Liver (tissue), 9 donors: ENCODE data around the gene LHFPL2. TPM values are rescaled to one million over a fixed set of nuclear protein-coding genes. Genes with fewer than 3 reads are reported as not detected.

ENCODE experiments used
- DNase-seq: peaks from one replicate; pipeline ENCODE4 v3.0.0-alpha.2; 2017; ENCODE audit warnings: low spot score
- H3K27ac ChIP-seq, 2 donors: one replicate each; pipeline ENCODE4 v1.7.0; 2013; ENCODE audit warnings: inconsistent platforms in 2 of 2, low read length in 2 of 2, control low read depth in 1 of 2, low read depth in 1 of 2, mild to moderate bottlenecking in 1 of 2
- H3K27me3 ChIP-seq, 4 donors: one replicate each; pipeline versions ENCODE4 v1.6.1 to v1.7.0; 2013; ENCODE audit warnings: low read length in 3 of 4, inconsistent platforms in 1 of 4, mild to moderate bottlenecking in 1 of 4, moderate library complexity in 1 of 4; ENCODE audit not compliant: control insufficient read depth in 4 of 4, insufficient read depth in 4 of 4
- H3K36me3 ChIP-seq, 4 donors: one replicate each; pipeline versions ENCODE4 v1.6.1 to v1.7.0; 2013; ENCODE audit warnings: low read length in 3 of 4, mild to moderate bottlenecking in 3 of 4, low read depth in 1 of 4, moderate library complexity in 1 of 4; ENCODE audit not compliant: control insufficient read depth in 4 of 4, insufficient read depth in 3 of 4
- H3K4me1 ChIP-seq, 4 donors: one replicate each; pipeline versions ENCODE4 v1.6.1 to v1.7.0; 2013; ENCODE audit warnings: low read length in 3 of 4, mild to moderate bottlenecking in 3 of 4, moderate library complexity in 1 of 4; ENCODE audit not compliant: control insufficient read depth in 4 of 4, insufficient read depth in 4 of 4
- H3K4me3 ChIP-seq, 3 donors: one replicate each; pipeline versions ENCODE4 v1.6.1 to v1.7.0; 2013; ENCODE audit warnings: low read length in 3 of 3, control low read depth in 1 of 3, low read depth in 1 of 3, mild to moderate bottlenecking in 1 of 3
- H3K9ac ChIP-seq, 2 donors: one replicate each; pipeline ENCODE4 v1.7.0; 2013; ENCODE audit warnings: low read length in 2 of 2, mild to moderate bottlenecking in 2 of 2, moderate library complexity in 2 of 2, control low read depth in 1 of 2, low read depth in 1 of 2
- H3K9me3 ChIP-seq, 4 donors: one replicate each; pipeline versions ENCODE4 v1.6.1 to v1.7.0; 2013; ENCODE audit warnings: low read length in 3 of 4; ENCODE audit not compliant: control insufficient read depth in 4 of 4
- ATF3 ChIP-seq: IDR thresholded peaks from 2 replicates; pipeline ENCODE4 v1.6.1; 2016; ENCODE audit warnings: antibody characterized with exemption
- CTCF ChIP-seq: fragments of 150-350 bp; IDR thresholded peaks from 2 replicates; pipeline ENCODE4 v1.5.1; 2017; ENCODE audit warnings: improper control_type of control experiment, low read depth, low read length; ENCODE audit not compliant: missing input control
- EGR1 ChIP-seq, 2 donors: IDR thresholded peaks; 2 replicates each; pipeline ENCODE4 v1.6.1; 2016 to 2018; ENCODE audit warnings: antibody characterized with exemption in 2 of 2, low read depth in 2 of 2
- FOXA1 ChIP-seq: IDR thresholded peaks from 2 replicates; pipeline ENCODE4 v1.6.1; 2016; ENCODE audit warnings: antibody characterized with exemption
- FOXA2 ChIP-seq: IDR thresholded peaks from 2 replicates; pipeline ENCODE4 v1.6.1; 2016; ENCODE audit warnings: antibody characterized with exemption
- GABPA ChIP-seq, 2 donors: IDR thresholded peaks in 1 of 2; conservative IDR thresholded peaks in 1 of 2; 2 replicates each; pipeline ENCODE4 v1.6.1; 2016; ENCODE audit warnings: antibody characterized with exemption in 2 of 2, mild to moderate bottlenecking in 1 of 2, moderate library complexity in 1 of 2
- HNF4A ChIP-seq, 2 donors: conservative IDR thresholded peaks; 2 replicates each; pipeline ENCODE4 v1.6.1; 2016; ENCODE audit warnings: antibody characterized with exemption in 2 of 2, mild to moderate bottlenecking in 2 of 2
- HNF4G ChIP-seq: IDR thresholded peaks from 2 replicates; pipeline ENCODE4 v1.6.1; 2016; ENCODE audit warnings: antibody characterized with exemption
- NR2F2 ChIP-seq: IDR thresholded peaks from 2 replicates; pipeline ENCODE4 v1.6.1; 2016; ENCODE audit warnings: antibody characterized with exemption
- RAD21 ChIP-seq, 2 donors: IDR thresholded peaks; 2 replicates each; pipeline ENCODE4 v1.6.1; 2016; ENCODE audit warnings: antibody characterized with exemption in 2 of 2, mild to moderate bottlenecking in 2 of 2
- REST ChIP-seq: IDR thresholded peaks from 2 replicates; pipeline ENCODE4 v1.6.1; 2016; ENCODE audit warnings: antibody characterized with exemption, mild to moderate bottlenecking
- RXRA ChIP-seq, 2 donors: IDR thresholded peaks; 2 replicates each; pipeline ENCODE4 v1.6.1; 2017 to 2018; ENCODE audit warnings: antibody characterized with exemption in 2 of 2, mild to moderate bottlenecking in 1 of 2
- SP1 ChIP-seq: IDR thresholded peaks from 2 replicates; pipeline ENCODE4 v1.6.1; 2018; ENCODE audit warnings: antibody characterized with exemption, mild to moderate bottlenecking
- TAF1 ChIP-seq: conservative IDR thresholded peaks from 2 replicates; pipeline ENCODE4 v1.6.1; 2016; ENCODE audit warnings: antibody characterized with exemption, mild to moderate bottlenecking
- YY1 ChIP-seq: IDR thresholded peaks from 2 replicates; pipeline ENCODE4 v1.6.1; 2016; ENCODE audit warnings: antibody characterized with exemption, mild to moderate bottlenecking
- ZBTB33 ChIP-seq: IDR thresholded peaks from 2 replicates; pipeline ENCODE4 v1.6.1; 2016; ENCODE audit warnings: antibody characterized with exemption
- WGBS: extraction: QIAGEN DNeasy Blood & Tissue Kit; methylation state at CpG from one replicate; pipeline ENCODE4 v1.1.7; 2013; 5-methylcytosine and 5-hydroxymethylcytosine counted together
- polyA plus RNA-seq, 2 donors: library from polyadenylated mRNA; stranded (reverse) in 1 of 2; unstranded in 1 of 2; fragments of 200-250 nt in 1 of 2; fragments of >200 nt in 1 of 2; fragmentation: Nextera tagmentation in 1 of 2; extraction: Ambion mirVana in 1 of 2; gene quantifications; one replicate each; pipeline versions ENCODE4 v1.2.1 to v1.2.3, GENCODE V29; 2013 to 2015
- total RNA-seq, 2 donors: library from RNA; depleted of rRNA; stranded (reverse); fragments of >200 nt; gene quantifications; one replicate each; pipeline ENCODE4 v1.2.3, GENCODE V29; 2014
- donor health status: healthy.
- donor health status: healthy.
- donor health status: healthy.
- donor health status: healthy.
- donor health status: healthy.

Gene LHFPL2
- total and polyA plus RNA-seq, 4 donors, result 1.6 to 9.4 (median 5.6) TPM

- Histone ChIP-seq H3K27me3 (no peaks in the 10 kb centered on the region), H3K4me3 (no peak overlapping the region), H3K36me3 (no peaks in the 10 kb centered on the region), H3K9me3 (no peaks in the 10 kb centered on the region), H3K9ac (no peak overlapping the region), H3K4me1 (no peaks in the 10 kb centered on the region), H3K27ac (no peak overlapping the region)
- TF ChIP-seq REST (no peak), TAF1 (no peak), RXRA (IDR thresholded peaks at IDR 0.05) (no peak), NR2F2 (no peak), RAD21 (IDR thresholded peaks at IDR 0.05) (peak; percentile 35 to 52)
- no peak for DNase-seq
- 85% methylated on average over 3 of the region's 3 CpGs for WGBS
These were observed 13.9 kb downstream of the LHFPL2 start for GRCh38 chr5:78634634-78635033.

GRCh38 chr5:78634229-78634628 lies 14.3 kb downstream of the LHFPL2 start:
- WGBS, result 91% methylated on average over 5 of the region's 5 CpGs
- Histone ChIP-seq H3K4me1 (no peaks in the 10 kb centered on the region), H3K9ac (no peak overlapping the region), H3K36me3 (no peaks in the 10 kb centered on the region), H3K27ac (no peak overlapping the region), H3K9me3 (no peaks in the 10 kb centered on the region), H3K4me3 (no peak overlapping the region), H3K27me3 (no peaks in the 10 kb centered on the region)
- TF ChIP-seq FOXA1 (no peak), EGR1 (IDR thresholded peaks at IDR 0.05; ENCODE audit: low read depth in 2 of 2) (no peak), FOXA2 (no peak), RAD21 (IDR thresholded peaks at IDR 0.05) (no peak), GABPA (IDR thresholded peaks at IDR 0.05 in 1 of 2, conservative IDR thresholded peaks at IDR 0.05 in 1 of 2) (no peak), ZBTB33 (no peak), HNF4G (no peak), SP1 (no peak), CTCF (no peak), HNF4A (conservative IDR thresholded peaks at IDR 0.05) (no peak), NR2F2 (no peak), ATF3 (no peak), YY1 (no peak), TAF1 (no peak), RXRA (IDR thresholded peaks at IDR 0.05) (no peak)
- DNase-seq, result no peak
